IPS-15b (cell line): ENCODE measurements around the gene TTPAL.

Experiments
- H3K27me3 ChIP-seq: one replicate; pipeline ENCODE4 v1.6.1; 2013; ENCODE audit warnings: low read length; ENCODE audit not compliant: control insufficient read depth, insufficient read depth
- H3K36me3 ChIP-seq: one replicate; pipeline ENCODE4 v1.6.1; 2013; ENCODE audit warnings: low read length; ENCODE audit not compliant: control insufficient read depth, insufficient read depth
- H3K4me1 ChIP-seq: one replicate; pipeline ENCODE4 v1.6.1; 2013; ENCODE audit warnings: mild to moderate bottlenecking, low read length; ENCODE audit not compliant: control insufficient read depth, insufficient read depth
- H3K4me3 ChIP-seq: one replicate; pipeline ENCODE4 v1.5.1; 2013; ENCODE audit warnings: low read depth, low read length
- H3K9ac ChIP-seq: one replicate; pipeline ENCODE4 v1.6.1; 2013; ENCODE audit warnings: low read depth, mild to moderate bottlenecking, low read length
- H3K9me3 ChIP-seq: one replicate; pipeline ENCODE4 v1.6.1; 2013; ENCODE audit warnings: mild to moderate bottlenecking, low read length; ENCODE audit not compliant: control insufficient read depth, insufficient read depth

TTPAL gene

GRCh38 chr20:44431502-44432234, 44.0 kb upstream of the TTPAL start:
- H3K36me3 ChIP-seq = no peaks in the 10 kb centered on the region
- H3K4me3 ChIP-seq = no peak overlapping the region
- H3K4me1 ChIP-seq = no peaks in the 10 kb centered on the region
- no peak overlapping the region for H3K9ac ChIP-seq
- H3K9me3 ChIP-seq = no peaks in the 10 kb centered on the region
- H3K27me3 ChIP-seq = no peaks in the 10 kb centered on the region

- Histone ChIP-seq H3K36me3 (no peaks in the 10 kb centered on the region), H3K9ac (no peak overlapping the region), H3K27me3 (no peaks in the 10 kb centered on the region), H3K9me3 (no peaks in the 10 kb centered on the region), H3K4me1 (no peaks in the 10 kb centered on the region), H3K4me3 (no peak overlapping the region)
These were observed 42.8 kb upstream of the TTPAL start for GRCh38 chr20:44432618-44433577.

GRCh38 chr20:44433751-44434538, 41.7 kb upstream of the TTPAL start:
- no peaks in the 10 kb centered on the region for H3K9me3 ChIP-seq
- no peak overlapping the region for H3K4me3 ChIP-seq
- no peaks in the 10 kb centered on the region for H3K4me1 ChIP-seq
- H3K27me3 ChIP-seq = no peaks in the 10 kb centered on the region
- H3K36me3 ChIP-seq = no peaks in the 10 kb centered on the region
- H3K9ac ChIP-seq = no peak overlapping the region

- Histone ChIP-seq H3K9ac (no peak overlapping the region), H3K9me3 (no peaks in the 10 kb centered on the region), H3K27me3 (no peaks in the 10 kb centered on the region), H3K36me3 (no peaks in the 10 kb centered on the region), H3K4me1 (no peaks in the 10 kb centered on the region), H3K4me3 (no peak overlapping the region)
These were observed 39.9 kb upstream of the TTPAL start for GRCh38 chr20:44435630-44436335.

GRCh38 chr20:44436393-44436792, 39.3 kb upstream of the TTPAL start:
- no peaks in the 10 kb centered on the region for H3K4me1 ChIP-seq
- no peaks in the 10 kb centered on the region for H3K36me3 ChIP-seq
- H3K27me3 ChIP-seq = no peaks in the 10 kb centered on the region
- H3K9me3 ChIP-seq = no peaks in the 10 kb centered on the region
- H3K4me3 ChIP-seq = no peak overlapping the region
- no peak overlapping the region for H3K9ac ChIP-seq

- H3K36me3 ChIP-seq = no peaks in the 10 kb centered on the region
- H3K27me3 ChIP-seq = no peaks in the 10 kb centered on the region
- no peaks in the 10 kb centered on the region for H3K9me3 ChIP-seq
- no peak overlapping the region for H3K9ac ChIP-seq
- H3K4me1 ChIP-seq = no peaks in the 10 kb centered on the region
- H3K4me3 ChIP-seq = no peak overlapping the region
These were observed 38.2 kb upstream of the TTPAL start for GRCh38 chr20:44437497-44437896.

GRCh38 chr20:44438782-44439181, 36.9 kb upstream of the TTPAL start:
- H3K4me1 ChIP-seq = no peaks in the 10 kb centered on the region
- no peak overlapping the region for H3K9ac ChIP-seq
- H3K4me3 ChIP-seq = no peak overlapping the region
- H3K9me3 ChIP-seq = no peaks in the 10 kb centered on the region
- no peaks in the 10 kb centered on the region for H3K36me3 ChIP-seq
- H3K27me3 ChIP-seq = no peaks in the 10 kb centered on the region

GRCh38 chr20:44439318-44439717, 36.4 kb upstream of the TTPAL start:
- Histone ChIP-seq H3K27me3 (no peaks in the 10 kb centered on the region), H3K9me3 (no peaks in the 10 kb centered on the region), H3K4me1 (no peaks in the 10 kb centered on the region), H3K9ac (no peak overlapping the region), H3K4me3 (no peak overlapping the region), H3K36me3 (no peaks in the 10 kb centered on the region)

- no peak overlapping the region for H3K9ac ChIP-seq
- H3K4me1 ChIP-seq = no peaks in the 10 kb centered on the region
- no peaks in the 10 kb centered on the region for H3K27me3 ChIP-seq
- no peak overlapping the region for H3K4me3 ChIP-seq
- no peaks in the 10 kb centered on the region for H3K9me3 ChIP-seq
- H3K36me3 ChIP-seq = no peaks in the 10 kb centered on the region
These were observed 33.2 kb upstream of the TTPAL start for GRCh38 chr20:44442298-44443070.

GRCh38 chr20:44445742-44446710, 29.6 kb upstream of the TTPAL start:
- no peaks in the 10 kb centered on the region for H3K27me3 ChIP-seq
- no peaks in the 10 kb centered on the region for H3K36me3 ChIP-seq
- H3K9me3 ChIP-seq = no peaks in the 10 kb centered on the region
- H3K4me1 ChIP-seq = no peaks in the 10 kb centered on the region
- no peak overlapping the region for H3K4me3 ChIP-seq
- H3K9ac ChIP-seq = no peak overlapping the region
